K562 treated with DMSO at 1 percent for 24 hours (cell line): ENCODE data around the gene TSEN15. TPM values are rescaled to one million over a fixed set of nuclear protein-coding genes. Genes with fewer than 3 reads are reported as not detected.

Experiments used
- total RNA-seq: library from RNA; unstranded; fragments of 300-600 nt; gene quantifications from 2 replicates; pipeline ENCODE4 v1.2.3, GENCODE V29; 2022; ENCODE audit warnings: low read depth; ENCODE audit not compliant: insufficient read depth

The TSEN15 gene
- 45.0 and 47.1 TPM in 2 replicates for total RNA-seq

DNA sequence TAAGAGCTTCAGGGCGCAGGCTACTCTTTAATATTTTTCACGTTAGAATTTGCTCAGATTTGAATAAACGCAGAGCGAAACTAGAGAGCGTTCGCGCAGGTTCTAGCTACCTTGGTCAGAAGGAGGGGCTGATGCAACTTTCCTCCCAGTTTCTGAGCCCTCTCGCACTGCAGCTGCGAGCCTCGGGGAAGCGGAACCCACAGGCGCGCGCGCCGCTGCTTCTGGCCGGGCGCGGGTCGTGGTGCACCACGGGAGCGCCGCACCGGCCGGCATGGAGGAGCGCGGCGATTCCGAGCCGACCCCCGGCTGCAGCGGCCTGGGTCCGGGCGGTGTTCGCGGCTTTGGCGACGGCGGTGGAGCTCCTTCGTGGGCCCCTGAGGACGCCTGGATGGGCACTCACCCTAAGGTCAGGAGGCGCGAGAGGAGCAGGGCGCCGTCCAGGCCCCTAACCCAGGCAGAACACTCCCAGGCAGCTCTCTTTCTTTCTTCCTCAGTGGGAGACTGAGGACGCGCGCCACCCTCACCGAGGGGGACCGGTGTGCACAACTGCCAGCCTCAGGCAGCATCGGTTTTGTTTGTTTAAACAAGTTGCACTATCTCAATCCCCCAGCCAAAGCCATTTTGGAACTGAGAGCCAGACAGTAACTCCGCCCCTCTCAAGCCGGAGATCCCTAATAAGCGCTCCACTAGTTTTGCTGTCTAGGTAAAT, at the start of gene TSEN15:
Gene TSEN15 (plus strand): TSS at position 246 of the 709 bp plus-strand sequence. CDS start 26 bp downstream, at position 272.

Other genes starting within 250 kb of the TSEN15 start
- gene RGL1, start 246.6 kb upstream of the TSEN15 start, total RNA-seq: 0.05 TPM in 1 of 2 replicates, not detected in the other
- gene COLGALT2, start 14.0 kb upstream of the TSEN15 start, total RNA-seq: 14.7 and 16.0 TPM in 2 replicates